GM12864 (cell line): ENCODE results near the gene MFSD11.

ENCODE experiments used
- DNase-seq: peaks from one replicate; pipeline ENCODE4 v3.0.0-alpha.2; 2011; ENCODE audit warnings: low read depth
- H3K4me3 ChIP-seq: 2 replicates; pipeline ENCODE4 v1.5.1; 2011; ENCODE audit warnings: mild to moderate bottlenecking, low read depth, low read length, control low read depth
- CTCF ChIP-seq: IDR thresholded peaks from 2 replicates; pipeline ENCODE4 v1.5.1; 2011; ENCODE audit warnings: low read depth, mild to moderate bottlenecking, moderate library complexity, low read length, control low read depth, inconsistent platforms; ENCODE audit errors: missing control alignments

MFSD11 gene

DNA sequence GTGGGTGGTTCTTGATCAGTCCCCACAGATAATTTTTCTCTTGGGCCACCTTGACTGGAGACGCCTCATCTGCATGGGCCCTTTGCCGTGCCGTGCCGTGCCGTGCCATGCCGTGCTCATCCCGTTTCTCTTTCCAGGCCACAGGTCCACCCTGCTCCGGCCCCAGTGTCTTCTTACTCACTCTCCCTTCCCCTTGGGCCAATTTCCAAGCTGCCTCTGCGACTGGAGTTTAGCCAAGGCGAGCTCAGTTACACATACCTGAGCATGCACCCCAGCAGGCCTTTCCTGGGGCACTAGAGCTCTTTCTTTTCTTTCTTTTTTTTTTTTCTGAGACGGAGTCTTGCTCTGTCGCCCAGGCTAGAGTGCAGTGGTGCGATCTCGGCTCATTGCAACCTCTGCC is 89.8 kb downstream of the MFSD11 start:
- DNase-seq, result no peak
- H3K4me3 ChIP-seq, result no peak overlapping the region
- no peak for TF ChIP-seq CTCF
